ENCODE measurements around the gene ACTR3.
A peak's percentile ranks its signal among the peaks of the same experiment; 100 is the strongest.

DNA sequence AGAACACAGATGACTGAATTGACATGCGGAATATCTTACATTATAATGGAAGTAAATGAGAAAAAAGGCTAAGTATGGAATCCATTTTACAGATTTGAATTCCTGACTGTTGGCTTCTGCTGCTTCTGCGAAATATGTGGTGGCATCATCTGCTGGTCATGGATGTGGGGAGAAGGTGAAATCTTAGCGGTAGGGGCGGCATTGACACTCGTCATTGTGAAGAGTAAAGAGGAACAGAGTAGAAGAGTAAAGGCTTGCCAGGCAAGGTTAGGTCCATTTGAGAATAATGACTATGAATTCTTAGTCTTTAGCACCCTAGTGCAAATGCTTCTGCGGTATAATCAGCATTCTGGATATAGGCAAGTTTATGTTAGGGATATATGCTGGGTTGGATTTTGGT lies 32.4 kb downstream of the ACTR3 start:
- TF ChIP-seq POLR2AphosphoS5 (IDR thresholded peaks at IDR 0.05; ENCODE audit: low read depth, low read length) (no peak), SPI1 (IDR thresholded peaks at IDR 0.05; ENCODE audit: low read depth, low read length) (peak; percentile 44; the same call in 1 of the 2 replicates), POLR2A (IDR thresholded peaks at IDR 0.05; ENCODE audit: low read depth, low read length) (no peak), TAF1 (IDR thresholded peaks at IDR 0.05; ENCODE audit: low read depth, low read length) (no peak), POU2F2 (IDR thresholded peaks at IDR 0.05; ENCODE audit: low read depth, low read length) (no peak), PAX5 (IDR thresholded peaks at IDR 0.05; ENCODE audit: insufficient read depth, low read length, severe bottlenecking) (no peak)

Data from GM12891 (cell line).